Mucosa of rectum (tissue), 2 donors: ENCODE results near the gene SIRPB2.

ENCODE experiments used
- H3K27ac ChIP-seq, 2 donors: one replicate each; pipeline ENCODE4 v1.7.0; 2013; ENCODE audit warnings: inconsistent platforms in 2 of 2, low read depth in 2 of 2, low read length in 2 of 2
- H3K27me3 ChIP-seq, 2 donors: one replicate each; pipeline ENCODE4 v1.7.0; 2013; ENCODE audit warnings: low read length in 2 of 2; ENCODE audit not compliant: control insufficient read depth in 2 of 2, insufficient read depth in 2 of 2
- H3K36me3 ChIP-seq, 2 donors: one replicate each; pipeline ENCODE4 v1.7.0; 2013; ENCODE audit warnings: low read length in 2 of 2; ENCODE audit not compliant: control insufficient read depth in 2 of 2, insufficient read depth in 2 of 2
- H3K4me1 ChIP-seq, 2 donors: one replicate each; pipeline ENCODE4 v1.7.0; 2013; ENCODE audit warnings: low read length in 2 of 2, mild to moderate bottlenecking in 1 of 2; ENCODE audit not compliant: control insufficient read depth in 2 of 2, insufficient read depth in 2 of 2
- H3K4me3 ChIP-seq, 2 donors: one replicate each; pipeline ENCODE4 v1.7.0; 2013; ENCODE audit warnings: low read length in 2 of 2
- H3K9ac ChIP-seq, 2 donors: one replicate each; pipeline ENCODE4 v1.7.0; 2013; ENCODE audit warnings: low read length in 2 of 2, low read depth in 1 of 2, mild to moderate bottlenecking in 1 of 2
- H3K9me3 ChIP-seq, 2 donors: one replicate each; pipeline ENCODE4 v1.7.0; 2013; ENCODE audit warnings: low read length in 2 of 2; ENCODE audit not compliant: control insufficient read depth in 2 of 2
- donor health status: healthy.
- donor health status: Normal muscosa, but diverticular disease.

SIRPB2 gene

GRCh38 chr20:1431158-1431557 lies 60.1 kb downstream of the SIRPB2 start:
- H3K4me3 ChIP-seq = no peak overlapping the region
- H3K27ac ChIP-seq = no peak overlapping the region
- no peaks in the 10 kb centered on the region for H3K36me3 ChIP-seq
- H3K9me3 ChIP-seq = no peaks in the 10 kb centered on the region
- H3K9ac ChIP-seq = no peak overlapping the region
- no peaks in the 10 kb centered on the region for H3K27me3 ChIP-seq
- H3K4me1 ChIP-seq = peaks cover 4 to 25% of the 10 kb centered on the region in 2 donors

- Histone ChIP-seq H3K9ac (peak overlapping the region in 1 of 2 donors; percentile 53), H3K27ac (peak overlapping the region; percentile 79 to 88), H3K4me1 (peaks cover 4 to 25% of the 10 kb centered on the region in 2 donors), H3K27me3 (no peaks in the 10 kb centered on the region), H3K9me3 (no peaks in the 10 kb centered on the region), H3K36me3 (no peaks in the 10 kb centered on the region), H3K4me3 (peak overlapping the region in 1 of 2 donors; percentile 3)
These were observed 61.2 kb downstream of the SIRPB2 start for GRCh38 chr20:1430004-1430451.

GRCh38 chr20:1429143-1429728 lies 62.0 kb downstream of the SIRPB2 start:
- no peaks in the 10 kb centered on the region for H3K9me3 ChIP-seq
- H3K36me3 ChIP-seq = no peaks in the 10 kb centered on the region
- H3K27me3 ChIP-seq = no peaks in the 10 kb centered on the region
- H3K27ac ChIP-seq = peak overlapping the region; percentile 79 to 88
- H3K4me3 ChIP-seq = no peak overlapping the region
- H3K9ac ChIP-seq = no peak overlapping the region
- H3K4me1 ChIP-seq = peaks cover 0 to 25% of the 10 kb centered on the region in 2 donors

- Histone ChIP-seq H3K4me3 (no peak overlapping the region), H3K4me1 (peaks cover 0 to 21% of the 10 kb centered on the region in 2 donors), H3K36me3 (no peaks in the 10 kb centered on the region), H3K27ac (peak overlapping the region; percentile 35 to 54), H3K27me3 (no peaks in the 10 kb centered on the region), H3K9ac (no peak overlapping the region), H3K9me3 (no peaks in the 10 kb centered on the region)
These were observed 63.7 kb downstream of the SIRPB2 start for GRCh38 chr20:1427457-1428054.

GRCh38 chr20:1426231-1426849 lies 64.9 kb downstream of the SIRPB2 start:
- Histone ChIP-seq H3K4me1 (peaks cover 0 to 21% of the 10 kb centered on the region in 2 donors), H3K36me3 (no peaks in the 10 kb centered on the region), H3K27ac (no peak overlapping the region), H3K9me3 (no peaks in the 10 kb centered on the region), H3K9ac (no peak overlapping the region), H3K4me3 (no peak overlapping the region), H3K27me3 (no peaks in the 10 kb centered on the region)
